ENCODE data around the gene PSMD6.

DNA sequence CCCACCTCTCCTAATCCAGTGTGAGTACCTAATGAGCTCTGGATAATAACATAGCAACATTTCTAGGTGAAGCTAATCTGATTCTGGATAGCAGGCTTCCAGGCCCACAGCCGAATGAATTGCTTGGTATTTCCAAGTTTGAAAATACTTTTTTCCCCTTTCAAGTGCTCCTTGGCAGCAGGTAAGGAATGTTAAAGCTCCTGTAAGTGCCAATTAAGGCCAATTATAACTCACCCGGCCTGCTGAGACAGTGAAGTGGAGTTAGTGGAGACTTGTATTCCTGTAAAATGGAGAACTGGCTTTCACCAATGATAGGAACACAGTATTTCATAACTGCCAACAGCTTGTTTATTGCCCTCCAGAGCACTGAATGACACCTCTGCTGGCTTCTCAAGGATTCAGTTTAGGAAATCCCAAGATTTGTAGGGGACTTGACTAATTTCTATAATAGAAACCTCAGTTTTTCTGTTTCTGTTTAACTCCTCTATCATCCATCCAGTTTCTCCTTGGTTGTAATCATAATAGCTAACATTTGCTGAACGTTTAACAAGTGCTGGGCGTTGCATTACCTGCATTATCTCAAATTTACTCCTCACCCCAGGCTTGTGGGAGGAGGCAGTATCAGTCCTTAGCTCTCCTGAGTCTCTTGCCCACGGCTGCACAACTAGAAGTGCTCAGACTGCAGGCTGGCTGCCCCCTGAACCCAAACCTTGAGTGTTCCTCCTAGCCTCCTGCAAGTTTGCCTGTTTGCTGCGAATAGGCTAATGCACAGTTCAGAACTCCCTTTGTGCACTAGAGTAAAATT is 58.4 kb downstream of the PSMD6 start:
- TF ChIP-seq, protein P1, sequence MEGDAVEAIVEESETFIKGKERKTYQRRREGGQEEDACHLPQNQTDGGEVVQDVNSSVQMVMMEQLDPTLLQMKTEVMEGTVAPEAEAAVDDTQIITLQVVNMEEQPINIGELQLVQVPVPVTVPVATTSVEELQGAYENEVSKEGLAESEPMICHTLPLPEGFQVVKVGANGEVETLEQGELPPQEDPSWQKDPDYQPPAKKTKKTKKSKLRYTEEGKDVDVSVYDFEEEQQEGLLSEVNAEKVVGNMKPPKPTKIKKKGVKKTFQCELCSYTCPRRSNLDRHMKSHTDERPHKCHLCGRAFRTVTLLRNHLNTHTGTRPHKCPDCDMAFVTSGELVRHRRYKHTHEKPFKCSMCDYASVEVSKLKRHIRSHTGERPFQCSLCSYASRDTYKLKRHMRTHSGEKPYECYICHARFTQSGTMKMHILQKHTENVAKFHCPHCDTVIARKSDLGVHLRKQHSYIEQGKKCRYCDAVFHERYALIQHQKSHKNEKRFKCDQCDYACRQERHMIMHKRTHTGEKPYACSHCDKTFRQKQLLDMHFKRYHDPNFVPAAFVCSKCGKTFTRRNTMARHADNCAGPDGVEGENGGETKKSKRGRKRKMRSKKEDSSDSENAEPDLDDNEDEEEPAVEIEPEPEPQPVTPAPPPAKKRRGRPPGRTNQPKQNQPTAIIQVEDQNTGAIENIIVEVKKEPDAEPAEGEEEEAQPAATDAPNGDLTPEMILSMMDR (conservative IDR thresholded peaks at IDR 0.05; ENCODE audit: low read length): no peak
- TF ChIP-seq EZH2phosphoT487 (IDR thresholded peaks at IDR 0.05; ENCODE audit: borderline replicate concordance): no peak
